ENCODE results near the gene PIK3R1. TPM values are rescaled to one million over a fixed set of nuclear protein-coding genes. Genes with fewer than 3 reads are reported as not detected.

Gene PIK3R1
- total RNA-seq, 4 donors from 2014 or later, result 86.1 to 107 (median 94.8) TPM

DNA sequence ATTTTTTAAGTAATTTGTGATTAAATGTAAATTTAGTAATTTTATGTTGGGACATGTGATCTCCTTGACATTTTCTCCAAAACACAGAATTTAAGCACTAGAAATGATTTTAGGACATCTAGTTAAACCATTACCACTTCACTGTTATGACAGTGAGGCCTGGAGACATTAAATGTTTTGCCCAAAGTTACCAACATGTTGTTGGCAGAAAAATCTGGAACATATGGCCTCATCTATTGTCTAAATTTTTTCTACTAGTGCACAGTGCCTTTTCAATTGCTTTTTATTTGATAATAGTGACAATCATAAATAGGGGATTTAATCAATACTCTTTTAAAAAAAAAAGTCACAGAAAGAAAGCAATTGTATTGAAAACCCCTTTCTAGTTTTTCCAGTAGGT is 45.6 kb downstream of the PIK3R1 start:
- H3K36me3 ChIP-seq, result no peaks in the 10 kb centered on the region
- peaks cover 16 to 43% of the 10 kb centered on the region in 2 donors for H3K4me1 ChIP-seq
- intact Hi-C loops (cut with DNase I), result no loop called here
- H3K27me3 ChIP-seq, result no peaks in the 10 kb centered on the region
- H3K27ac ChIP-seq, result no peak overlapping the region
- H3K4me3 ChIP-seq (replicated peaks in 1 of 3), result no peak overlapping the region
- no peaks in the 10 kb centered on the region for H3K9me3 ChIP-seq
- no peak for TF ChIP-seq POLR2A (IDR thresholded peaks at IDR 0.05)
- TF ChIP-seq, protein P1, sequence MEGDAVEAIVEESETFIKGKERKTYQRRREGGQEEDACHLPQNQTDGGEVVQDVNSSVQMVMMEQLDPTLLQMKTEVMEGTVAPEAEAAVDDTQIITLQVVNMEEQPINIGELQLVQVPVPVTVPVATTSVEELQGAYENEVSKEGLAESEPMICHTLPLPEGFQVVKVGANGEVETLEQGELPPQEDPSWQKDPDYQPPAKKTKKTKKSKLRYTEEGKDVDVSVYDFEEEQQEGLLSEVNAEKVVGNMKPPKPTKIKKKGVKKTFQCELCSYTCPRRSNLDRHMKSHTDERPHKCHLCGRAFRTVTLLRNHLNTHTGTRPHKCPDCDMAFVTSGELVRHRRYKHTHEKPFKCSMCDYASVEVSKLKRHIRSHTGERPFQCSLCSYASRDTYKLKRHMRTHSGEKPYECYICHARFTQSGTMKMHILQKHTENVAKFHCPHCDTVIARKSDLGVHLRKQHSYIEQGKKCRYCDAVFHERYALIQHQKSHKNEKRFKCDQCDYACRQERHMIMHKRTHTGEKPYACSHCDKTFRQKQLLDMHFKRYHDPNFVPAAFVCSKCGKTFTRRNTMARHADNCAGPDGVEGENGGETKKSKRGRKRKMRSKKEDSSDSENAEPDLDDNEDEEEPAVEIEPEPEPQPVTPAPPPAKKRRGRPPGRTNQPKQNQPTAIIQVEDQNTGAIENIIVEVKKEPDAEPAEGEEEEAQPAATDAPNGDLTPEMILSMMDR (IDR thresholded peaks at IDR 0.05), result no peak
- no peak for DNase-seq

- Histone ChIP-seq H3K4me3 (replicated peaks in 1 of 3) (no peak overlapping the region), H3K4me1 (peaks cover 16 to 46% of the 10 kb centered on the region in 2 donors), H3K27ac (no peak overlapping the region), H3K27me3 (no peaks in the 10 kb centered on the region), H3K9me3 (no peaks in the 10 kb centered on the region), H3K36me3 (no peaks in the 10 kb centered on the region)
- no peak for DNase-seq
- 82 to 83% methylated on average over 4 of the region's 4 CpGs for WGBS, 2 donors
- TF ChIP-seq, protein P1 (IDR thresholded peaks at IDR 0.05), result peak in 1 of 6 experiments; percentile 14
- no peak for TF ChIP-seq POLR2A (IDR thresholded peaks at IDR 0.05)
- intact Hi-C loops (cut with DNase I), result no loop called here
These were observed 46.1 kb downstream of the PIK3R1 start for GRCh38 chr5:68261569-68262065.

DNA sequence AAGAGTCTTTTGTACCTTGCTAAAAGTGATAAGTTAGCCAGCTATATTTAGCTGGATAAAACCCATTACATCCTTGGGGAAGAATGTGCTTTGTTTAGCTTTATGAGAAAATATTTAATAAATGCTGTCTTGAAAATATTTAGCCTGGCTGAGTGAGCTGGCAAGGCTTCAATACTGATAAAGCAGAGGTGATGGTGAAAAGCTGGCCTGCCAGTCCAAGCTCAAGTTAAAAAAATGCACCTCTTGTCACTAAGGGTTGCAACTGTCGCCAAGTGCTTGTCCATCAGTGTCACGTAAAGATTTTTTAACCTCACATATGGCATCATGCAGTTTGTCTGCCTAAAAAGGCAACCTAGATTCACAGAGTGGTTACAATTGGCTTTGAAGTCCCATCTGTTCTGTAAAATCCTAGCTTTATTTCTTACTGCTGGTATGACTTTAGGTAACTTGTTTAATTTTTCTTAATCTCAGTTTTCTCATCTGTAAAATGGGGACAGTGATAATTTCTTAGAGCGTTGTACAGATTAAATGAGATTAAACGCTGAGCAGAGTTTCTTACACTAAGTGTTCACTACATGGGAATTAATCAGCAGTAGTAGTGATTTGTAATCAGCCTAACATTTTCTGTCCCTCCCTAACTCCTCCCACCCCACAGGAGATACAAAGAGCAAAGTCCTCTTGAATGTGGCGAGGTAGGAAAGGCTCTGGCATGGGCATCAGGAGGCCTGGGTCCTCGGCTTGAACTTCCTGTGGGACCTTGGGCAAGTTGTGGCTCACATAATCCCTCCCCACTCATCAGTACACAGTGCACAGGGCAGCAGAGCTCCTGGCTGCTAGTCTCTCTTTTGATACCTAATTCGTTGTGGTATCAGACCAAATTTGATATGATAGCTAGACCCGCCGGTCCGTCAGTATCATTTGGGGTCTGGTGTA is 48.7 kb downstream of the PIK3R1 start:
- whole genome bisulfite sequencing, 2 donors, result 80 to 89% methylated on average over 10 of the region's 10 CpGs
- no peaks in the 10 kb centered on the region for H3K27me3 ChIP-seq
- H3K36me3 ChIP-seq, result no peaks in the 10 kb centered on the region
- intact Hi-C loops (cut with DNase I), result no loop called here
- peak overlapping the region in 2 of 3 donors; percentile 1 to 29 for H3K27ac ChIP-seq
- peaks cover 16 to 45% of the 10 kb centered on the region in 2 donors for H3K4me1 ChIP-seq
- H3K4me3 ChIP-seq (replicated peaks in 1 of 3), result no peak overlapping the region
- no peaks in the 10 kb centered on the region for H3K9me3 ChIP-seq
- no peak for DNase-seq
- no peak for TF ChIP-seq POLR2A (IDR thresholded peaks at IDR 0.05)
- TF ChIP-seq, protein P1 (IDR thresholded peaks at IDR 0.05), result no peak

- Histone ChIP-seq H3K4me3 (replicated peaks in 1 of 3) (no peak overlapping the region), H3K9me3 (no peaks in the 10 kb centered on the region), H3K27me3 (no peaks in the 10 kb centered on the region), H3K36me3 (no peaks in the 10 kb centered on the region), H3K4me1 (peaks cover 16 to 52% of the 10 kb centered on the region in 2 donors), H3K27ac (peak overlapping the region in 2 of 3 donors; percentile 1 to 29)
- no peak for DNase-seq
- TF ChIP-seq, protein P1 (IDR thresholded peaks at IDR 0.05), result no peak
- no peak for TF ChIP-seq POLR2A (IDR thresholded peaks at IDR 0.05)
- 43 to 68% methylated on average over 2 of the region's 2 CpGs for WGBS, 2 donors
- intact Hi-C loops (cut with DNase I), result no loop called here
These were observed 49.8 kb downstream of the PIK3R1 start for GRCh38 chr5:68265347-68265746.

DNA sequence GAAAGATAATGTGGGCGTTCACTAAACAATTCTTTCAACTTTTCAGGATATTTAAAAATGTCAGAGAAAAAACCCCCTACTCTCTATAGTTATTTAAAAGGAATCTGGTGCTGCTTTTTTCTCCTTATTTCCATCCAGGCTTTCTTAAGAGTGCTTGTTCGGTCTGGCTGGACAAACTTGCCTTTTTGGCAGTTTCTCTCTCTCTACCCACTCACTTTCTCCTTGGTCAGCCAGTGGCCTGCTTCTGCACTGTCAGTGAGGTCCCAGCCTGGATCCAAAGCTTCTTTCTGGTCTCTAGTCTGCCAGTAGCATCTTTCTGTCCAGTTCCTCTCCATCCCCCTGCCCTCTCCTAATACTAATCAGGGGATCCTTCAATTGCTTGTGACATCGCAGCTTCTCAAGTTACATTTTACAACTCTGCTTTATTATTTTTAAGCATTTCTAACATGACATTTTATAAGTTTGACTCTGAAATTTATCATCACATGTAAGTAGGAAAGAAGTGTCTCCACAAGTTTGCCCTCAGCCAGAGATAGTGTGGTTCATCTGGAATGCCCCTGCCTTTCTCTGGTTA is 50.4 kb downstream of the PIK3R1 start:
- H3K4me1 ChIP-seq, result peaks cover 16 to 50% of the 10 kb centered on the region in 2 donors
- TF ChIP-seq POLR2A (IDR thresholded peaks at IDR 0.05), result no peak
- TF ChIP-seq, protein P1 (IDR thresholded peaks at IDR 0.05), result no peak
- 72 to 76% methylated on average over 3 of the region's 3 CpGs for WGBS, 2 donors
- no peak for DNase-seq
- H3K4me3 ChIP-seq (replicated peaks in 1 of 3), result no peak overlapping the region
- H3K27me3 ChIP-seq, result no peaks in the 10 kb centered on the region
- peak overlapping the region in 2 of 3 donors; percentile 1 to 51 for H3K27ac ChIP-seq
- H3K36me3 ChIP-seq, result no peaks in the 10 kb centered on the region
- no peaks in the 10 kb centered on the region for H3K9me3 ChIP-seq
- intact Hi-C loops (cut with DNase I), result no loop called here
